Stimulated activated CD4-positive, alpha-beta T cell treated with anti-CD3 and anti-CD28 coated beads, Interleukin-2, amount 100 ng/mL, for 24 hours (primary cell): ENCODE measurements around the gene PGAP3.
"Not testable (repeated sequence)": the region's sequence is repeated elsewhere in the genome, so short reads cannot be mapped to it uniquely, and the experiment has no call there.

Experiments used
- DNase-seq, 2 donors: peaks; one replicate each; pipeline ENCODE4 v3.0.0-alpha.2; 2020

The PGAP3 gene

GRCh38 chr17:39687546-39688474 lies at the start of gene PGAP3:
TSS of gene PGAP3 (minus strand) at chr17:39688057. CDS start at chr17:39688014, 43 bp downstream.
- DNase-seq = peak; percentile 84 to 85

GRCh38 chr17:39737206-39737759 lies 49.4 kb upstream of the PGAP3 start:
- DNase-seq = no peak

- no peak for DNase-seq
Observed at GRCh38 chr17:39736319-39737165, 48.7 kb upstream of the PGAP3 start.

GRCh38 chr17:39735882-39736281 lies 48.0 kb upstream of the PGAP3 start:
- no peak for DNase-seq

GRCh38 chr17:39732586-39732985 lies 44.7 kb upstream of the PGAP3 start:
- no peak for DNase-seq

GRCh38 chr17:39730095-39730921 lies 42.5 kb upstream of the PGAP3 start, which contains the start of gene MIEN1:
TSS of gene MIEN1 (minus strand) at chr17:39730532. CDS start at chr17:39730495, 37 bp downstream.
- peak; percentile 96 to 97 for DNase-seq

- no peak for DNase-seq
Observed at GRCh38 chr17:39729280-39729851, 41.5 kb upstream of the PGAP3 start.

- no peak for DNase-seq
Observed at GRCh38 chr17:39727556-39727955, 39.7 kb upstream of the PGAP3 start.

GRCh38 chr17:39726617-39727016 lies 38.8 kb upstream of the PGAP3 start:
- no peak for DNase-seq

GRCh38 chr17:39725923-39726322 lies 38.1 kb upstream of the PGAP3 start:
- DNase-seq = not testable (repeated sequence)

GRCh38 chr17:39724731-39725130 lies 36.9 kb upstream of the PGAP3 start:
- no peak for DNase-seq

GRCh38 chr17:39722965-39723848 lies 35.4 kb upstream of the PGAP3 start:
- DNase-seq = peak in 1 of 2 donors; percentile 33

- DNase-seq = no peak
Observed at GRCh38 chr17:39722104-39722503, 34.2 kb upstream of the PGAP3 start.

GRCh38 chr17:39719563-39720355 lies 31.9 kb upstream of the PGAP3 start:
- no peak for DNase-seq

- DNase-seq = no peak
Observed at GRCh38 chr17:39717660-39718059, 29.8 kb upstream of the PGAP3 start.

- no peak for DNase-seq
Observed at GRCh38 chr17:39716879-39717536, 29.2 kb upstream of the PGAP3 start.

GRCh38 chr17:39716073-39716818 lies 28.4 kb upstream of the PGAP3 start:
- DNase-seq = no peak

- no peak for DNase-seq
Observed at GRCh38 chr17:39715375-39716072, 27.7 kb upstream of the PGAP3 start.
